ENCODE measurements around the gene VTI1A. TPM values are rescaled to one million over a fixed set of nuclear protein-coding genes. Genes with fewer than 3 reads are reported as not detected.

The VTI1A gene
- total RNA-seq (2011; cell fraction: chromatin; rRNA removed; ENCODE audit: low replicate concordance) = 27.4 and 67.4 TPM in 2 replicates
- total RNA-seq (2011; cell fraction: nucleolus; rRNA removed) = 15.8 and 20.4 TPM in 2 replicates
- total RNA-seq (2011; cell fraction: nucleoplasm; rRNA removed) = 33.9 and 50.8 TPM in 2 replicates
- total RNA-seq (2014; rRNA removed) (20.1 and 20.8 TPM in 2 replicates), total RNA-seq (2014; rRNA removed; fragmentation: Illumina TruSeq; extraction: Trizol) (20.9 and 26.7 TPM in 2 replicates), total RNA-seq (2015; rRNA removed; fragmentation: Illumina TruSeq; extraction: Trizol) (21.4 and 22.1 TPM in 2 replicates), total RNA-seq (2021) (20.4 and 21.2 TPM in 2 replicates), polyA plus RNA-seq (2011; rRNA removed) (12.2 and 15.9 TPM in 2 replicates), polyA plus RNA-seq (2014; fragmentation: Illumina TruSeq; extraction: Trizol) (14.9 and 15.7 TPM in 2 replicates), polyA plus RNA-seq (2014; fragmentation: Nextera tagmentation; extraction: Ambion mirVana) (10 to 100 TPM in 1 of 2 experiments, 1 to 10 TPM in 1; 9.3 to 13.3 TPM), polyA plus RNA-seq (2014; rRNA removed) (15.7 and 16.0 TPM in 2 replicates), polyA minus RNA-seq (2011; rRNA and poly(A)+ RNA removed) (24.5 and 26.7 TPM in 2 replicates), Bru-seq, nascent RNA (percentile 62 among the genes with signal in this experiment), BruChase-seq, experiment 1, labeled RNA remaining after a 2-hour chase (percentile 68 among the genes with signal in this experiment), BruChase-seq, experiment 2, labeled RNA remaining after a 6-hour chase (percentile 69 among the genes with signal in this experiment)
- polyA plus RNA-seq (2011; cell fraction: cytosol; rRNA removed) = 8.9 and 11.0 TPM in 2 replicates
- 16.9 and 18.1 TPM in 2 replicates for polyA plus RNA-seq (2011; cell fraction: nucleus; rRNA removed)
- polyA plus RNA-seq (2012) = 8.7 and 9.5 TPM in 2 replicates
- polyA minus RNA-seq (2011; cell fraction: cytosol; rRNA and poly(A)+ RNA removed) = 7.0 and 9.0 TPM in 2 replicates
- 37.7 and 53.9 TPM in 2 replicates for polyA minus RNA-seq (2011; cell fraction: nucleus; rRNA and poly(A)+ RNA removed)
- long read RNA-seq, experiment 1, full-length matches to known transcripts = 29 of 59 reads
- long read RNA-seq, experiment 1, partial matches to known transcripts = 1 of 59 reads
- long read RNA-seq, experiment 1, other reads (novel, unspliced or antisense) = 29 of 59 reads
- long read RNA-seq, experiment 2, full-length matches to known transcripts = 2 of 16 reads
- long read RNA-seq, experiment 2, partial matches to known transcripts = 0 of 16 reads
- long read RNA-seq, experiment 2, other reads (novel, unspliced or antisense) = 14 of 16 reads
- long read RNA-seq, experiment 3, full-length matches to known transcripts = 2 of 4 reads
- long read RNA-seq, experiment 3, partial matches to known transcripts = 0 of 4 reads
- long read RNA-seq, experiment 3, other reads (novel, unspliced or antisense) = 2 of 4 reads

DNA sequence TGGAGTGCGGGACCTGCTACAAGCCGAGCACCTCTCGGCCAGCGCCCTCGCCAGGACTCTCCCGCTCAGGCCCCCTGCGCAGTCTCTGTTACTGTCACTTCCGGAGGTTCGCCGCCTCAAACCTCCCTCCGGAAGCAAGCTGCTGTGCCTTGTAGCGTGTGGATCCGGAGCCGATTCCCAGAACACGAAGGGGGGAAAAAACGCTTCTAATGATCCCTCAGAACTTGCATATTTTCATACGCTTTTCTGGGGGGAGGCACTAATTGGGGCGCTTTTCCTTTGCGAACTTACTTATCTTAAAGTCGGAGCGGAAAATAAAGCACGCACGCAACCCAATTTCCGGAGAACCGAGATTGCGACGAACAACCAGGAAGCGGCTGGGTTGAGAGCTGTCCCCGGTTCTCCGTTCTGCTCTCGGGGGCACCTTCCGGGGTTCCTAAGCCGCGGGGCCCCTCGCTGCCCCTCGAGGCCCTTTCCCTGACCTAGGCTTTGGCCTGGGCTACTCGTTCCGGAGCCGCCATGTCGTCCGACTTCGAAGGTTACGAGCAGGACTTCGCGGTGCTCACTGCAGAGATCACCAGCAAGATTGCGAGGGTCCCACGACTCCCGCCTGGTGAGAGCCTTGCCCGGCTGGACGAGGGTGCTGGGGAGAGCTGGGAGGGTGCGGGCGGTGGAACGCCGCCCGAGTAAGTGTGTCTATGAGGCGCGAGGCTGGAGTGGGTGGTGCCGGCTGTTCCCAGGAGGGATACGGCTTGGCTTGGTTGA is at the start of gene VTI1A, which contains the start of gene ZDHHC6:
VTI1A (plus strand) TSS at position 361 of the 765 bp plus-strand sequence; CDS start at position 520, 159 bp downstream.
ZDHHC6 (minus strand) TSS at position 60 of the 765 bp plus-strand sequence. CDS start 1,478 bp downstream, outside the sequence.
- POLR2A ChIA-PET = interaction anchor here (0.6 to 1.3 kb wide), 6 partner anchors 12 to 231 kb away, joined by 3 read pairs; no protein-coding TSS in a partner anchor
- in situ Hi-C loops (cut with MboI) = loop anchor here (10.0 kb wide), 2 partner anchors 122 to 272 kb away; no protein-coding TSS in a partner anchor
- peak; percentile 29 for FAIRE-seq
- no peak for TF ChIP-seq PHF21A (IDR thresholded peaks at IDR 0.05; ENCODE audit: borderline replicate concordance, low read depth)
- peak; percentile 96 for TF ChIP-seq GABPB1 (CRISPR knock-in tag; IDR thresholded peaks at IDR 0.05)
- no peak for TF ChIP-seq MTA1 (IDR thresholded peaks at IDR 0.05; ENCODE audit: borderline replicate concordance)
- TF ChIP-seq, protein P1, sequence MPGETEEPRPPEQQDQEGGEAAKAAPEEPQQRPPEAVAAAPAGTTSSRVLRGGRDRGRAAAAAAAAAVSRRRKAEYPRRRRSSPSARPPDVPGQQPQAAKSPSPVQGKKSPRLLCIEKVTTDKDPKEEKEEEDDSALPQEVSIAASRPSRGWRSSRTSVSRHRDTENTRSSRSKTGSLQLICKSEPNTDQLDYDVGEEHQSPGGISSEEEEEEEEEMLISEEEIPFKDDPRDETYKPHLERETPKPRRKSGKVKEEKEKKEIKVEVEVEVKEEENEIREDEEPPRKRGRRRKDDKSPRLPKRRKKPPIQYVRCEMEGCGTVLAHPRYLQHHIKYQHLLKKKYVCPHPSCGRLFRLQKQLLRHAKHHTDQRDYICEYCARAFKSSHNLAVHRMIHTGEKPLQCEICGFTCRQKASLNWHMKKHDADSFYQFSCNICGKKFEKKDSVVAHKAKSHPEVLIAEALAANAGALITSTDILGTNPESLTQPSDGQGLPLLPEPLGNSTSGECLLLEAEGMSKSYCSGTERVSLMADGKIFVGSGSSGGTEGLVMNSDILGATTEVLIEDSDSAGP (CRISPR knock-in tag; IDR thresholded peaks at IDR 0.05) = no peak
- TF ChIP-seq HEY1 (CRISPR knock-in tag; IDR thresholded peaks at IDR 0.05; ENCODE audit: borderline replicate concordance) = no peak
- TF ChIP-seq POLR2G (IDR thresholded peaks at IDR 0.05; ENCODE audit: low read depth, low read length) = peak; percentile 88
- TF ChIP-seq, protein P2, sequence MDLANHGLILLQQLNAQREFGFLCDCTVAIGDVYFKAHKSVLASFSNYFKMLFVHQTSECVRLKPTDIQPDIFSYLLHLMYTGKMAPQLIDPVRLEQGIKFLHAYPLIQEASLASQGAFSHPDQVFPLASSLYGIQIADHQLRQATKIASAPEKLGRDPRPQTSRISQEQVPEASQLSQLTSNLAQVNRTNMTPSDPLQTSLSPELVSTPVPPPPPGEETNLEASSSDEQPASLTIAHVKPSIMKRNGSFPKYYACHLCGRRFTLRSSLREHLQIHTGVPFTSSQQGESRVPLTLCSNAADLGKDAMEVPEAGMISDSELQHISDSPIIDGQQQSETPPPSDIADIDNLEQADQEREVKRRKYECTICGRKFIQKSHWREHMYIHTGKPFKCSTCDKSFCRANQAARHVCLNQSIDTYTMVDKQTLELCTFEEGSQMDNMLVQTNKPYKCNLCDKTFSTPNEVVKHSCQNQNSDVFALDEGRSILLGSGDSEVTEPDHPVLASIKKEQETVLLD (IDR thresholded peaks at IDR 0.05) = no peak
- TF ChIP-seq U2AF2 (optimal IDR thresholded peaks at IDR 0.05; ENCODE audit: low read depth, low read length) = no peak
- TF ChIP-seq POLR3G (IDR thresholded peaks at IDR 0.05; ENCODE audit: extremely low read depth, insufficient read length, insufficient replicate concordance) = no peak
- no peak for TF ChIP-seq EP300 (IDR thresholded peaks at IDR 0.05; ENCODE audit: low read length)
- TF ChIP-seq MTA2 (IDR thresholded peaks at IDR 0.05; ENCODE audit: low read depth) = no peak
- TF ChIP-seq, protein P3, sequence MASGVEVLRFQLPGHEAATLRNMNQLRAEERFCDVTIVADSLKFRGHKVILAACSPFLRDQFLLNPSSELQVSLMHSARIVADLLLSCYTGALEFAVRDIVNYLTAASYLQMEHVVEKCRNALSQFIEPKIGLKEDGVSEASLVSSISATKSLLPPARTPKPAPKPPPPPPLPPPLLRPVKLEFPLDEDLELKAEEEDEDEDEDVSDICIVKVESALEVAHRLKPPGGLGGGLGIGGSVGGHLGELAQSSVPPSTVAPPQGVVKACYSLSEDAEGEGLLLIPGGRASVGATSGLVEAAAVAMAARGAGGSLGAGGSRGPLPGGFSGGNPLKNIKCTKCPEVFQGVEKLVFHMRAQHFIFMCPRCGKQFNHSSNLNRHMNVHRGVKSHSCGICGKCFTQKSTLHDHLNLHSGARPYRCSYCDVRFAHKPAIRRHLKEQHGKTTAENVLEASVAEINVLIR (CRISPR knock-in tag; IDR thresholded peaks at IDR 0.05) = peak; percentile 62

More for the DNA sequence above, at the start of gene VTI1A, which contains the start of gene ZDHHC6:
- no TSS peak for BruUV-seq (replicated peaks)
- Histone ChIP-seq H3K79me2 (ENCODE audit: control insufficient read depth, insufficient read depth, low read length) (peaks cover 42% of the 10 kb centered on the region), H3K36me3 (ENCODE audit: control insufficient read depth, insufficient read depth, low read length) (peaks cover 47% of the 10 kb centered on the region), H3K9me1 (ENCODE audit: control insufficient read depth, insufficient read depth, low read length) (no peaks in the 10 kb centered on the region), H3K4me1 (replicated peaks in 1 of 2; ENCODE audit: control insufficient read depth in 2 of 2, insufficient read depth in 2 of 2, low read length in 2 of 2) (peaks cover 0 to 5% of the 10 kb centered on the region in 2 experiments; a peak in 2 of 5 replicates), H3K27ac (ENCODE audit: extremely low read depth, low read depth, low read length) (peak within 1 kb of the TSS; percentile 97), H3K4me2 (ENCODE audit: insufficient read depth, low read length) (peak within 1 kb of the TSS; percentile 96), H4K20me1 (replicated peaks; ENCODE audit: control insufficient read depth, insufficient read depth, low read length) (no peaks in the 10 kb centered on the region), H2AFZ (ENCODE audit: low read depth, low read length) (peak within 1 kb of the TSS; percentile 98), H3K9me3 (replicated peaks; ENCODE audit: control insufficient read depth, insufficient read depth, low read depth, low read length) (no peaks in the 10 kb centered on the region), H3K4me3 (peak within 1 kb of the TSS; percentile 73), H3K9ac (ENCODE audit: insufficient read depth in 1 of 2, low read depth in 2 of 2, low read length in 2 of 2) (peak within 1 kb of the TSS; percentile 94 to 100), H3K27me3 (ENCODE audit: control insufficient read depth in 2 of 2, insufficient read depth in 2 of 2, low read length in 2 of 2) (no peaks in the 10 kb centered on the region)
- DNase-seq (ENCODE audit: extremely low read depth in 1 of 4, low spot score in 3 of 4) (peak; percentile 73 to 88 (median 77)), ATAC-seq (peak; percentile 97)
- under 1% methylated on average over 39 of the region's 59 CpGs for WGBS (ENCODE audit: insufficient coverage, low coverage, missing lambda C conversion rate)
- intact Hi-C loops (cut with micrococcal nuclease) = no loop called here
- CTCF ChIA-PET (ENCODE audit: low intra/inter-chr PET ratio) = interaction anchor here (0.6 to 0.7 kb wide), 2 partner anchors 104 to 717 kb away, joined by 3 read pairs; no protein-coding TSS in a partner anchor

Measured in K562 (cell line).